HEK293 (cell line): ENCODE data around the gene PSORS1C2.

Experiments used
- GLI2 ChIP-seq: fragments of 450-650 bp; formaldehyde crosslinking; IDR thresholded peaks from 2 replicates; pipeline ENCODE4; 2017; ENCODE audit warnings: missing biosample characterization, missing genetic modification characterization, low read depth, borderline replicate concordance
- SP2 ChIP-seq: fragments of 450-650 bp; formaldehyde crosslinking; IDR thresholded peaks from 2 replicates; pipeline ENCODE4 v1.5.1; 2016; ENCODE audit warnings: missing biosample characterization, missing genetic modification characterization
- ZNF202 ChIP-seq: fragments of 450-650 bp; formaldehyde crosslinking; IDR thresholded peaks from 2 replicates; pipeline ENCODE4 v1.5.1; 2016; ENCODE audit warnings: missing biosample characterization, missing genetic modification characterization, borderline replicate concordance
- TF ChIP-seq, protein P1 (sequence below): fragments of 450-650 bp; formaldehyde crosslinking; IDR thresholded peaks from 2 replicates; pipeline ENCODE4 v1.5.1; 2016; ENCODE audit warnings: missing biosample characterization, missing genetic modification characterization
- TF ChIP-seq, protein P2 (sequence below): fragments of 450-650 bp; formaldehyde crosslinking; IDR thresholded peaks from 2 replicates; pipeline ENCODE4 v1.5.1; 2016; ENCODE audit warnings: missing biosample characterization, missing genetic modification characterization
- TF ChIP-seq, protein P3 (sequence below): fragments of 450-650 bp; formaldehyde crosslinking; IDR thresholded peaks from 2 replicates; pipeline ENCODE4 v1.5.1; 2016; ENCODE audit warnings: missing biosample characterization, missing genetic modification characterization
- TF ChIP-seq, protein P4 (sequence below): IDR thresholded peaks from 2 replicates; pipeline ENCODE4 v1.6.1; 2011; ENCODE audit warnings: mild to moderate bottlenecking, low read depth, low read length, borderline replicate concordance

DNA sequence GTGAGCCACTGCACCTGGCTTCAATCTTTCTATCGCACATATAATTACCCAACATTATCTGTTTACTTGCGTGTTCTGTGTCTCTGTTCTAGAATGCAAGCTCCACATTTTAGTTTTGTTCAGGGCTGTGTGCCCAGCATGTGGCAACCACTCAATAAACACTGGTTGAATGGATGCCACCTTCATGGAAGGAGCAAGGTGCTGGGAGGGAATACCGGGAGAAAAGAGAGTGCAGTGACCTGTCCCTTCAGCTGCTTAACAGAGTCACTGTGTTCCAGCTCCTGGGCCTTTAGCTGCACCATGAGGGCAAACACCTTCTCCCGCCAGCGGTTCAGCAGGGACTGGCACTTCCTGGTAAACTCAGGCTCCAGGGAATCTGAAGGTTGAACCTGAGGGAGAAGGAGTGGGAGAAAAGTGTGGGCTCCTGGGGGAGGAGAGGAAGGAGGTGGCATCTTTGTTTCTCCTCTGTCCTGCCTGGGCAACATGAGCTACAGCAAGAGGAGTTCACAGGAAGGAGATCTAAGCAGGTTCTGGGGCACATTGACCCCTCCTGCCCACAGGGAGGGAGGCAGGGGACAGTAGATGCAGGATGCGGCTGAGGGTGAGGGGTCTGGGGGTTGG lies 11.1 kb upstream of the PSORS1C2 start:
- TF ChIP-seq SP2 (tag by site-specific recombination), result no peak
- TF ChIP-seq ZNF202 (tag by site-specific recombination), result no peak
- no peak for TF ChIP-seq GLI2 (tag by site-specific recombination)
- TF ChIP-seq, protein P1, sequence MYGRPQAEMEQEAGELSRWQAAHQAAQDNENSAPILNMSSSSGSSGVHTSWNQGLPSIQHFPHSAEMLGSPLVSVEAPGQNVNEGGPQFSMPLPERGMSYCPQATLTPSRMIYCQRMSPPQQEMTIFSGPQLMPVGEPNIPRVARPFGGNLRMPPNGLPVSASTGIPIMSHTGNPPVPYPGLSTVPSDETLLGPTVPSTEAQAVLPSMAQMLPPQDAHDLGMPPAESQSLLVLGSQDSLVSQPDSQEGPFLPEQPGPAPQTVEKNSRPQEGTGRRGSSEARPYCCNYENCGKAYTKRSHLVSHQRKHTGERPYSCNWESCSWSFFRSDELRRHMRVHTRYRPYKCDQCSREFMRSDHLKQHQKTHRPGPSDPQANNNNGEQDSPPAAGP, result no peak
- TF ChIP-seq, protein P2, sequence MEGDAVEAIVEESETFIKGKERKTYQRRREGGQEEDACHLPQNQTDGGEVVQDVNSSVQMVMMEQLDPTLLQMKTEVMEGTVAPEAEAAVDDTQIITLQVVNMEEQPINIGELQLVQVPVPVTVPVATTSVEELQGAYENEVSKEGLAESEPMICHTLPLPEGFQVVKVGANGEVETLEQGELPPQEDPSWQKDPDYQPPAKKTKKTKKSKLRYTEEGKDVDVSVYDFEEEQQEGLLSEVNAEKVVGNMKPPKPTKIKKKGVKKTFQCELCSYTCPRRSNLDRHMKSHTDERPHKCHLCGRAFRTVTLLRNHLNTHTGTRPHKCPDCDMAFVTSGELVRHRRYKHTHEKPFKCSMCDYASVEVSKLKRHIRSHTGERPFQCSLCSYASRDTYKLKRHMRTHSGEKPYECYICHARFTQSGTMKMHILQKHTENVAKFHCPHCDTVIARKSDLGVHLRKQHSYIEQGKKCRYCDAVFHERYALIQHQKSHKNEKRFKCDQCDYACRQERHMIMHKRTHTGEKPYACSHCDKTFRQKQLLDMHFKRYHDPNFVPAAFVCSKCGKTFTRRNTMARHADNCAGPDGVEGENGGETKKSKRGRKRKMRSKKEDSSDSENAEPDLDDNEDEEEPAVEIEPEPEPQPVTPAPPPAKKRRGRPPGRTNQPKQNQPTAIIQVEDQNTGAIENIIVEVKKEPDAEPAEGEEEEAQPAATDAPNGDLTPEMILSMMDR (tag by site-specific recombination), result no peak
- TF ChIP-seq, protein P3, sequence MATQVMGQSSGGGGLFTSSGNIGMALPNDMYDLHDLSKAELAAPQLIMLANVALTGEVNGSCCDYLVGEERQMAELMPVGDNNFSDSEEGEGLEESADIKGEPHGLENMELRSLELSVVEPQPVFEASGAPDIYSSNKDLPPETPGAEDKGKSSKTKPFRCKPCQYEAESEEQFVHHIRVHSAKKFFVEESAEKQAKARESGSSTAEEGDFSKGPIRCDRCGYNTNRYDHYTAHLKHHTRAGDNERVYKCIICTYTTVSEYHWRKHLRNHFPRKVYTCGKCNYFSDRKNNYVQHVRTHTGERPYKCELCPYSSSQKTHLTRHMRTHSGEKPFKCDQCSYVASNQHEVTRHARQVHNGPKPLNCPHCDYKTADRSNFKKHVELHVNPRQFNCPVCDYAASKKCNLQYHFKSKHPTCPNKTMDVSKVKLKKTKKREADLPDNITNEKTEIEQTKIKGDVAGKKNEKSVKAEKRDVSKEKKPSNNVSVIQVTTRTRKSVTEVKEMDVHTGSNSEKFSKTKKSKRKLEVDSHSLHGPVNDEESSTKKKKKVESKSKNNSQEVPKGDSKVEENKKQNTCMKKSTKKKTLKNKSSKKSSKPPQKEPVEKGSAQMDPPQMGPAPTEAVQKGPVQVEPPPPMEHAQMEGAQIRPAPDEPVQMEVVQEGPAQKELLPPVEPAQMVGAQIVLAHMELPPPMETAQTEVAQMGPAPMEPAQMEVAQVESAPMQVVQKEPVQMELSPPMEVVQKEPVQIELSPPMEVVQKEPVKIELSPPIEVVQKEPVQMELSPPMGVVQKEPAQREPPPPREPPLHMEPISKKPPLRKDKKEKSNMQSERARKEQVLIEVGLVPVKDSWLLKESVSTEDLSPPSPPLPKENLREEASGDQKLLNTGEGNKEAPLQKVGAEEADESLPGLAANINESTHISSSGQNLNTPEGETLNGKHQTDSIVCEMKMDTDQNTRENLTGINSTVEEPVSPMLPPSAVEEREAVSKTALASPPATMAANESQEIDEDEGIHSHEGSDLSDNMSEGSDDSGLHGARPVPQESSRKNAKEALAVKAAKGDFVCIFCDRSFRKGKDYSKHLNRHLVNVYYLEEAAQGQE (tag by site-specific recombination), result no peak
- TF ChIP-seq, protein P4, sequence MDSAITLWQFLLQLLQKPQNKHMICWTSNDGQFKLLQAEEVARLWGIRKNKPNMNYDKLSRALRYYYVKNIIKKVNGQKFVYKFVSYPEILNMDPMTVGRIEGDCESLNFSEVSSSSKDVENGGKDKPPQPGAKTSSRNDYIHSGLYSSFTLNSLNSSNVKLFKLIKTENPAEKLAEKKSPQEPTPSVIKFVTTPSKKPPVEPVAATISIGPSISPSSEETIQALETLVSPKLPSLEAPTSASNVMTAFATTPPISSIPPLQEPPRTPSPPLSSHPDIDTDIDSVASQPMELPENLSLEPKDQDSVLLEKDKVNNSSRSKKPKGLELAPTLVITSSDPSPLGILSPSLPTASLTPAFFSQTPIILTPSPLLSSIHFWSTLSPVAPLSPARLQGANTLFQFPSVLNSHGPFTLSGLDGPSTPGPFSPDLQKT, result no peak
